Astrocyte of the cerebellum (primary cell): ENCODE measurements around the gene HLA-E.
"Not testable (repeated sequence)": the region's sequence is repeated elsewhere in the genome, so short reads cannot be mapped to it uniquely, and the experiment has no call there.

Experiments
- DNase-seq: peaks from one replicate; pipeline ENCODE4 v3.0.0-alpha.2; 2011; ENCODE audit warnings: low read depth
- H3K4me3 ChIP-seq: 2 replicates; pipeline ENCODE4 v1.5.1; 2011; ENCODE audit warnings: mild to moderate bottlenecking, low read depth, low read length, moderate library complexity
- in situ Hi-C: cut with HindIII; loops from 2 replicates; pipeline ENCODE4 v1.10.0; 2017; ENCODE audit warnings: low sequenced_read_pairs
- TF ChIP-seq, protein P1 (sequence below): IDR thresholded peaks from 2 replicates; pipeline ENCODE4 v1.5.1; 2012; ENCODE audit warnings: low read length, low read depth, moderate library complexity, mild to moderate bottlenecking; ENCODE audit errors: missing control alignments

The HLA-E gene

DNA sequence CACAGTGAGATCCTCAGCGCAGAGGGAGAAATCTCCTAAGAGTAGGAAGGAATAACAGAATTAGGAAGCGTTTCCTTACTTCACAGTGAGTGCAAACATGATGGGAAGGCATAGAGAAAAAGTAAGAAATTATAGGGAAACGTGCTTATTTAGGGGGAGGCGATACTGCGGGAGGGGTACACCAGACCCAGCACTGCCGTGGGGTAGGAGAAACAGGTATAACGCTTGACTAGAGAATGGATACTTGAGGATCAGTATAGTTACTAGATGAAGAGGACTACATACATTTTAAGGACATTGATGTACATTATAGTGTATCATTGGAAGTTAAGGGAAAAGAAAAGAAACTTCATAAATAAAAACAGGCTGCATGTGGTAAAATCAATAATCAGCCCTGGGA is 26.8 kb upstream of the HLA-E start:
- TF ChIP-seq, protein P1, sequence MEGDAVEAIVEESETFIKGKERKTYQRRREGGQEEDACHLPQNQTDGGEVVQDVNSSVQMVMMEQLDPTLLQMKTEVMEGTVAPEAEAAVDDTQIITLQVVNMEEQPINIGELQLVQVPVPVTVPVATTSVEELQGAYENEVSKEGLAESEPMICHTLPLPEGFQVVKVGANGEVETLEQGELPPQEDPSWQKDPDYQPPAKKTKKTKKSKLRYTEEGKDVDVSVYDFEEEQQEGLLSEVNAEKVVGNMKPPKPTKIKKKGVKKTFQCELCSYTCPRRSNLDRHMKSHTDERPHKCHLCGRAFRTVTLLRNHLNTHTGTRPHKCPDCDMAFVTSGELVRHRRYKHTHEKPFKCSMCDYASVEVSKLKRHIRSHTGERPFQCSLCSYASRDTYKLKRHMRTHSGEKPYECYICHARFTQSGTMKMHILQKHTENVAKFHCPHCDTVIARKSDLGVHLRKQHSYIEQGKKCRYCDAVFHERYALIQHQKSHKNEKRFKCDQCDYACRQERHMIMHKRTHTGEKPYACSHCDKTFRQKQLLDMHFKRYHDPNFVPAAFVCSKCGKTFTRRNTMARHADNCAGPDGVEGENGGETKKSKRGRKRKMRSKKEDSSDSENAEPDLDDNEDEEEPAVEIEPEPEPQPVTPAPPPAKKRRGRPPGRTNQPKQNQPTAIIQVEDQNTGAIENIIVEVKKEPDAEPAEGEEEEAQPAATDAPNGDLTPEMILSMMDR: no peak
- H3K4me3 ChIP-seq: no peak overlapping the region
- in situ Hi-C loops: loop anchor here (10.0 kb wide), 1 partner anchor 82 kb away; no protein-coding TSS in a partner anchor
- DNase-seq: no peak

DNA sequence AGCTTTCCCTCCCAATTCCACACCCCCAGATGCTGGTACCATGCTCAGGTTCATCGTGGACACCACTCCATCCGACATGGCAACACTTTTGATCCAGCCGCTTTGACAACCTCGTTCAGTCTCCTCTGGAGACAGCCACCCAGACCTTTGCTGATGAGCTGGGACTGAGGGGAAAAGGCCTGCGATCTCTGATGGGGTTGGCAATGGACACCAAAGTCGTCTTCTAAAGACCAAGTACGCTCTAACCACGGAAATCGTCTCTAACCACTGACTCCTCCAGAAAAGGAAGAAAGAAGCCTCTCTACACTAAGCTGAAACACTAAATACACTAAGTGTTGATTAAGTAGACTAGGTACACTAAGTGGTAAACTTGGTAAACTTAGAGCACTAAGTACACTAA is 26.1 kb upstream of the HLA-E start:
- DNase-seq: no peak
- H3K4me3 ChIP-seq: no peak overlapping the region
- in situ Hi-C loops: loop anchor here (10.0 kb wide), 1 partner anchor 82 kb away; no protein-coding TSS in a partner anchor
- TF ChIP-seq, protein P1: no peak

DNA sequence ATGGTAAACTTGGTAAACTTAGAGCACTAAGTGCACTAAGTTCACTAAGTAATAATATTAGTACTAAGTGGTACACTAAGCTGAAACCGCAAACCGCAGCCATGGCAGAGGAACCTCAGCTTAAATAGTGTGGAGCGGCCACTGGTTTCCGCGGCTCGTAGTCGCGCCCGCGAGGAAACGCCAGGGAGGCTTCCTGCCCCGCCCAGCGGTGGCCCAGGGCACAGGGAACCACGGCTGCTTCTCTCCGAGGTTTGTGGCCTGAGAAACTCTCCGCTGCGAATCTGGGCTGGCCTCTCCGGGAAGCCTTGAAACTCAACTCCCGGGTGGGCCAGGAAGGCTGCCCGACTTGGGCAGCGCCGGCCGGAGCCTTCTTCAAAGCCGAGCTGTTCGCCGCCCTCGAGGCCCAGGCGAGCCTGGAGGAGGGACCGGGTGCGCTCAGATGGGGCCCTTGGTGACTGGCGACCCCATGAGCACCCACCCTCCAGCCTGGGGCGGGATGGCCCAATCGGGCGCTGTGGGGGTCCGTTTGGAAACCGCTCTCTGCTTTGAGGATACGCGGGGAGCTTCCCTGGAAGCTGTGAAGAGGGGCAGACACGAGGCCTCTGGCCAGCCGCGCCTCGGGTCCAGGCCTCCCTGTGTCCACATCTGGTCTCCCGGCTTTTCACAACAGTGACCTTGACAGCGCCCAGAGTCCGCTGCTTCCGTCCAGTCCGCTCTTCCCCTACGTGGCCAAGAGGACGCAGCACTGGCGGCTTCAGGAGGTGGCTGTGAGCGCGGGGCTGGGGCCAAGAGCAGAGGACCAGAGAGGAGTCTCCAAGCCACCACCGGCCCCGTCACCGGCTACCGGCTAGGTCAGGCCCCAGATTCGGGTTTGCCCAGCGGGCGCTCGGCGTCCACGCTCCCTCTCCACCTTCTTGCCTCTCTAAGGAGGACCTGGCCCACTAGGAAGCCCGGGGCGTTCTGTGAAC is 25.4 kb upstream of the HLA-E start:
- TF ChIP-seq, protein P1: no peak
- no peak for DNase-seq
- in situ Hi-C loops: loop anchor here (10.0 kb wide), 1 partner anchor 81 kb away; no protein-coding TSS in a partner anchor
- H3K4me3 ChIP-seq: no peak overlapping the region

DNA sequence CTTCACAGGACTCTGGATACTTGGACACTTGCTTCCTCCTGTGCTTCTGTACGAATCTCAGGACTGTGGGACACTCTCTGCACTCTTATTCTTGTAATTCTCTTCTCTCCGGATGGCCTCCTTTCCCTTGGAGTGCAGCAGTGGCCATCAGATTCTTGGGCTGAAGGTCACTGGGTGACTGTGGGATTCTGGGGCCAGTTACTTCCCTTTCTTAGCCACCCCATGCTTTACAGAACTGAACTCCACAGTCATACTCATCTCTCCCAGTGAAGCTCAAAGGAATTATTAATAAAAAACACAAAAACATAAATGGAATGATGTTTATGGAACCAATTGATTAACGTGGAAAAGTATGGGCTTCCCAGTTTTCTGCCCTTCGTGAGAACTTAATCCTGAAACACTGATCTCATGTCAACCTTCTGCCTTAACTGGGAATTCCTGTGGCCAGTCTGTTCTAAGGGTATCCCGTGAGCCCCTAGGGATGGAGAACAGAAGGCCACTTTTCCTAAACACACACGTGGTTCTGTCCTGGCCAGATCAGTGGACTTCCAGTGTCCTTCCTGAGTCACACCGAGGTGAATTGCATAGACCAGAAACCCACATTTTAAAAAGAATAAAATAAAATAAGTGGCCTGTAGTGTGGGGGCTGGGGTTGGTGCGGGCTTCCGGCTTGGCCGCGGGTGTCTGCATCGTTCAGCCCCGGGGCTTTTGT is 23.6 kb upstream of the HLA-E start:
- H3K4me3 ChIP-seq: peak overlapping the region; percentile 42
- DNase-seq: no peak
- TF ChIP-seq, protein P1: no peak
- in situ Hi-C loops: loop anchor here (10.0 kb wide), 1 partner anchor 79 kb away; no protein-coding TSS in a partner anchor

DNA sequence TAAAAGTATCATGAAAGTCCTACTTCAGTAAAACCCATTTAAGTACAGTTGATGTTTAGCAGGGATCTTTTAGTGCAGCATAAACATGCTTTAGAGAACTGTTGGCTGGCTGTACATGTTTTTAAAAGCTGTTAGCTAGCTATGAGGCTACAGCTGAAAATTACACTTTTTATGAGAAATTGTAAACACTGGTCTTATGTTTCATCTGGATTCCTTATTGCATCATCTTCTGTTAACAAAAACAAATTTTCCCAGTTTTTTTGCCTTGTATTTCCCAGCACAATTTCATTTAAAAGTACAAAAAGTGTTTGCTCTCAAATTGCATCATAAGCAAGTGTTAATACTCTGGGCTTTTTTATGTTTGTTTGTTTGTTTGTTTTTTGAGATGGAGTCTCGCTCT is 18.3 kb upstream of the HLA-E start:
- in situ Hi-C loops: no loop called here
- no peak overlapping the region for H3K4me3 ChIP-seq
- no peak for DNase-seq
- TF ChIP-seq, protein P1: no peak

DNA sequence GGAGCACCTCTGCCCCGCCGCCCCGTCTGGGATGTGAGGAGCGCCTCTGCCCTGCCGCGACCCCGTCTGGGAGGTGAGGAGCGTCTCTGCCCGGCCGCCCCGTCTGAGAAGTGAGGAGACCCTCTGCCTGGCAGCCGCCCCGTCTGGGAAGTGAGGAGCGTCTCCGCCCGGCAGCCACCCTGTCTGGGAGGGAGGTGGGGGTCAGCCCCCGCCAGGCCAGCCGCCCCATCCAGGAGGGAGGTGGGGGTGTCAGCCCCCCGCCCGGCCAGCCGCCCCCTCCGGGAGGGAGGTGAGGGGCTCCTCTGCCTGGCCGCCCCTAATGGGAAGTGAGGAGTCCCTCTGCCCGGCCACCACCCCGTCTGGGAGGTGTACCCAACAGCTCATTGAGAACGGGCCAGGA is 14.2 kb upstream of the HLA-E start:
- H3K4me3 ChIP-seq, DNase-seq, in situ Hi-C loops: not testable (repeated sequence)
